Natural killer cell treated with Interleukin-12 subunit alpha and Interleukin-12 subunit beta and Interleukin-15 and Interleukin-18, amount 100 ng/mL, for 72 hours (primary cell): Measurements from ENCODE around the gene COL21A1. TPM values are rescaled to one million over a fixed set of nuclear protein-coding genes. Genes with fewer than 3 reads are reported as not detected.

Source experiments
- ATAC-seq, 2 donors: fragments of 150-1000 bp; cut with Tn5 transposase in 1 of 2; sonication (Bioruptor Pico), chemical (Tn5 transposase) in 1 of 2; 2 replicates each; pipeline ENCODE4 v1.10.0; 2021
- DNase-seq: peaks from one replicate; pipeline ENCODE4 v3.0.0; 2022; ENCODE audit warnings: low spot score
- H3K27ac Mint-ChIP-seq, 2 donors: 1 replicate in 1 of 2; 2 replicates in 1 of 2; pipeline ENCODE4 v1.8.0; 2022; ENCODE audit warnings: mixed read lengths in 2 of 2, mild to moderate bottlenecking in 1 of 2, moderate library complexity in 1 of 2
- H3K27me3 Mint-ChIP-seq, 2 donors: 1 replicate in 1 of 2; 2 replicates in 1 of 2; pipeline ENCODE4 v1.8.0; 2022; ENCODE audit warnings: mixed read lengths in 2 of 2
- H3K36me3 Mint-ChIP-seq: one replicate; pipeline ENCODE4 v1.8.0; 2022; ENCODE audit warnings: mixed read lengths
- H3K4me1 Mint-ChIP-seq, 2 donors: 1 replicate in 1 of 2; 2 replicates in 1 of 2; pipeline ENCODE4 v1.8.0; 2022; ENCODE audit warnings: low read depth in 2 of 2, mixed read lengths in 2 of 2, mild to moderate bottlenecking in 1 of 2
- H3K4me3 Mint-ChIP-seq: one replicate; pipeline ENCODE4 v1.8.0; 2022; ENCODE audit warnings: mixed read lengths
- H3K9me3 Mint-ChIP-seq: 2 replicates; pipeline ENCODE4 v1.8.0; 2022; ENCODE audit warnings: mixed read lengths
- total RNA-seq, 2 donors: library from RNA; stranded (reverse); gene quantifications; one replicate each; pipeline ENCODE4 v1.2.3, GENCODE V29; 2022

The COL21A1 gene
- total RNA-seq, 2 donors from 2014 or later, result not detected

DNA sequence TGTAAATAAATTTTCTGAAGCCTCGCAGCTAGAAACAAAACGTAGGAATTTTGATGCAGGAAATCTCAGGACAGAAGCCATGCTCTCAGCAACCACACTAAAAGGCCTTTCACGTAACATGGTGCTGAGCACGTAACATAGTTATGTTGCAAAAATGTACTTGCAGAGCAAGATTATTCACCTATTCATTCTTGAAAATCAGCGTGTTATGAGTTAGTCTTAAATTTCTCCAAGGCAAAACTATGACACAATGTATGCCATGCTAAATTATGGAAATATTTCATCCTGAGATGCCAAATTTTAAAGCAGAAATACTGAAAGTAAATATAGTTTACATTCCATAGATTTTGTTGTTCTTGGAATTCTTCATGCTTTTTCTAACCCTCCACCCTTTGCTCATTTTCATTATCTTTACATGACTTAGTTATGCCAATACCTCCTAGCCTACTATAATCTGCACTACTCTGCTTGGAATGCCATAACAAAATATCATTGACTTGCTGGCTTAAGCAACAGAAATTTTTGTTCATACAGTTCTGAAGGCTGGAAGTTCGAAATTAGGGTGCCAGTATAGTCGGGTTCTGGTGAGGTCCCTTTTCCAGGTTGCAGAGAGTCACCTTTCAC is 192.2 kb downstream of the COL21A1 start:
- no peak overlapping the region for H3K27ac Mint-ChIP-seq
- H3K4me3 Mint-ChIP-seq, result no peak overlapping the region
- no peaks in the 10 kb centered on the region for H3K27me3 Mint-ChIP-seq
- H3K36me3 Mint-ChIP-seq, result no peaks in the 10 kb centered on the region
- peaks cover 6% of the 10 kb centered on the region for H3K9me3 Mint-ChIP-seq
- DNase-seq, result no peak
- no peak for ATAC-seq
- H3K4me1 Mint-ChIP-seq, result no peaks in the 10 kb centered on the region

DNA sequence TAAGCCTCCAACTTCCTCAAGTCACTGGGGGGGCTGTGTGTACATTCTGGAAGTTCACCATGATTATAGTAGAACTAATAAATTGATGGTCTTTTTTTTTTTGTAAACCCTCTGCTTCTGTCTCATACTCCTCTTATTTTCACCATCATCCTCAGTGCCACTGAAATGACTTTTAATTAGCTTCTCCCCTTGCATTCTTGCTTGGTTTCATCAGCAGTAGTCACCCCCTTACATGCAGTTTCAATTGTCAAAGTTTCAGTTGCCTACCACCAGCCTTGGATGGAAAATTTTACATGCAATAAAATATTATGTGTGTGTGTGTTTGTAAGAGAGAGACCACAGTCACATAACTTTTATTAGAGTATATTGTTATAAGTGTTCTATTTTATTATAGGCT is 196.2 kb downstream of the COL21A1 start:
- Mint-ChIP-seq H3K9me3 (peaks cover 6% of the 10 kb centered on the region), H3K4me1 (no peaks in the 10 kb centered on the region), H3K27ac (no peak overlapping the region), H3K27me3 (no peaks in the 10 kb centered on the region), H3K36me3 (no peaks in the 10 kb centered on the region), H3K4me3 (no peak overlapping the region)
- no peak for DNase-seq
- ATAC-seq, result no peak

DNA sequence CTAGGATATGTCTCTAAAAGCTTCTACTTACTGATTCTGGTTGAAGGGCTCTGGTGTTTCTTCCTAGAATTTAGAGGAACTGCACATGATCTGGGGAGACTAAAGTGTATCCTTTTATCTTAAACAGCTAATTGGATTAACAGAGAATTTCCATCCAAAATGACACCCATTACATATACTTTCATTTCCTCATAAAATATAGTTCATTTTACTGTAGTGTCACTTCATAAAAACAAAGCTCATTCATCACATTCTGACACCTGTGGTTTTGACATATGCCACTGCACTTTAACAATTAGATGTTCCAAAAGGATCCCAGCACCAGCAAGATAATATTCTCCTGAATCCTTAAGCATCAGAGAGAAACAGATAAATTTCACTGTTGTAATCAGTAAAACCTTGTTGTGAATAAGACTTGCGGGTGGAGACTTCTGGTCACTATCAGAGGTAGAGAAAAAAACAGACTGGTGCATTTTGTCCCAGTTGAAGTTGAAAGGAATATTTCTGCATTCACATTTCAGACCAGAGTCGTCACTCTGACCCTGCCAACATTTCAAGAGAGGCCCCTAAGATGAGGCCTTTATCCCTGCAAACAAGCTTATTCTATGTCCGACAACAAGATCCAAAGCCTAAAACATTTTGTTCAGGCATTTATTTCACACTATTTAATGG is 196.7 kb downstream of the COL21A1 start:
- Mint-ChIP-seq H3K4me1 (no peaks in the 10 kb centered on the region), H3K27me3 (no peaks in the 10 kb centered on the region), H3K9me3 (peaks cover 6% of the 10 kb centered on the region), H3K4me3 (no peak overlapping the region), H3K27ac (no peak overlapping the region), H3K36me3 (no peaks in the 10 kb centered on the region)
- DNase-seq, result no peak
- no peak for ATAC-seq

DNA sequence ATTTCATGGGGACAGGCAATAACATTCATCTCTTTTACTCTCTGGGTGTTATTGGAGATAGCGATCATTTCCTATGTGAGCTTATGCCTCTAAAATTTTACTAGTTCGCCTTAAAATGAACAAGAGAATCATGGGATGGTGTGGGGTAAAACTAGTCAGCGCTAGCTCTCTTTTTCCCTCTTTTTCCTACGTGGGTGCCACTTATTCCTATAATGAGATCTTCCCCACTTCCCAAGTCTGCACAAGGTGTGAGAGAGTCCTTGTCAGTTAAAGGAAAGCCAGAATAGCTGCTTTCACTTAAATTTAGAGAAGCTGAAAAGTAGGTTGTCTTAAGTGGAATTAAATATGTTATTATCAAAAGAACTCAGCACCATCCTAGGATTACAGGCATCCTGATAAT is 198.8 kb downstream of the COL21A1 start:
- ATAC-seq (no peak), DNase-seq (no peak)
- Mint-ChIP-seq H3K4me1 (no peaks in the 10 kb centered on the region), H3K4me3 (no peak overlapping the region), H3K27ac (no peak overlapping the region), H3K9me3 (peaks cover 11% of the 10 kb centered on the region), H3K27me3 (no peaks in the 10 kb centered on the region), H3K36me3 (no peaks in the 10 kb centered on the region)

DNA sequence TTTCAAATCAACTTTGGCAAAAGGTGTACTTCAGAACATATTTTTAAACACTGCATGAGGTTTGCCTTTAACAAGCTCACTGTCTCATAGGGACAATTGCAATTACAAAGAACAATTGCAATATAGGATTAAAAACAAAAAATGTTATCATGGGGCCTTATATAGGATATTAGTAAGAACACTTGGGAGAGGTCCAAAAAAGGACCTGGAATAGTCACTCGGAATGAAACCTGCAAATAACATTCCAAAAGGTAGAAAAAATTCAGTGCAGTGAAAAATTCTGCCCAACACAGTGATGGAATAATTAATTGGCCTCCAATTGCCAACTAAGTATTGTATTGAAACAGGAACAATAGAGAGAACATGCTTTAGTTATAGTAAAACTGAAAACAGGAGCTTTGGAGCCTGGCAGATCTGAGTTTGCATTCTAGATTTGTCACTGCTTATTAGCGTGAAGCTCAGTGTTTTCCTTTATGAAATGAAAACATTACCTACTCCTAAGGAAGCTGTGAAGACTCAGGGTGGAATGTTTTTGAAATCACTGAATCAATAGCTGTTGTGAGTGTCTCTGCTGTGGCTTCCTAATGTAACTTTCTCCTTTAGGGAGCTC is 199.3 kb downstream of the COL21A1 start:
- H3K4me1 Mint-ChIP-seq, result no peaks in the 10 kb centered on the region
- ATAC-seq (no peak), DNase-seq (no peak)
- H3K9me3 Mint-ChIP-seq, result peaks cover 11% of the 10 kb centered on the region
- H3K36me3 Mint-ChIP-seq, result no peaks in the 10 kb centered on the region
- no peaks in the 10 kb centered on the region for H3K27me3 Mint-ChIP-seq
- no peak overlapping the region for H3K27ac Mint-ChIP-seq
- no peak overlapping the region for H3K4me3 Mint-ChIP-seq

DNA sequence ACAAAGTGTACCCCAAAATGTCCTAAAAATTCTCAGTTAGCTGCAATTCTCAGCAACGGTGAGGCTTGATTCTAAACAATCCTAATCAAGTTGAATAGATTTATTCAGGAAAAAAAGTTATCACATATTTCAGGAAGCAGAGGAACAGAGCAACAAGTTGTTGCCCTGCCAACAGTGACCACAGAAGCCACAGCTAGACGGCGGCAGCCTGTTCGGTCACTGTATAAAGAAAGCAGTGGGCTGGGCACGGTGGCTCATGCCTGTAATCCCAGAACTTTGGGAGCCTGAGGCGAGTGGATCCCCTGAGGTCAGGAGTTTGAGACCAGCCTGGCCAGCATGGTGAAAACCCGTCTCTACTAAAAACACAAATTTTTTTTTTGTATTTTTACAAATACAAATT is 200.8 kb downstream of the COL21A1 start:
- Mint-ChIP-seq H3K9me3 (peaks cover 7% of the 10 kb centered on the region), H3K36me3 (no peaks in the 10 kb centered on the region), H3K4me1 (no peaks in the 10 kb centered on the region), H3K27ac (no peak overlapping the region), H3K4me3 (no peak overlapping the region), H3K27me3 (no peaks in the 10 kb centered on the region)
- ATAC-seq (no peak), DNase-seq (no peak)

DNA sequence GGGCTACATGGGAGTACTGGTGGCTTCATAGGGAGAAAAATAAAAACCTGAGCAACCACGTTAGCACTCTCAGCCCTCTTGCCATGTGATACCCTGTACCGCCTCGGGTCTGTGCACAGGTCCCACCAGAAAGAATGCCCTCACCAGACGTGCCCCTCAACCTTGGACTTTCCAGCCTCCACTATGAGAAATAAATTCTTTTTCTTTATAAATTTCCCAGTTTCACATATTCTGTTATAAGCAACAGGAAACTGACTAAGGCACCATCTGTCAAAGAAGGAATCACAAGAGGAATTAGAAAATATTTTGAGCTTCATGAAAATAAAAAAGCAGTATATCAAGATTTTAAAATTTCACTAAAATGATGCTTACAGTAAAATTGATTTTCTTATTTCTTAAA is 203.6 kb downstream of the COL21A1 start:
- DNase-seq (no peak), ATAC-seq (no peak)
- Mint-ChIP-seq H3K27ac (no peak overlapping the region), H3K27me3 (no peaks in the 10 kb centered on the region), H3K9me3 (peaks cover 10% of the 10 kb centered on the region), H3K4me3 (no peak overlapping the region), H3K4me1 (no peaks in the 10 kb centered on the region), H3K36me3 (no peaks in the 10 kb centered on the region)

DNA sequence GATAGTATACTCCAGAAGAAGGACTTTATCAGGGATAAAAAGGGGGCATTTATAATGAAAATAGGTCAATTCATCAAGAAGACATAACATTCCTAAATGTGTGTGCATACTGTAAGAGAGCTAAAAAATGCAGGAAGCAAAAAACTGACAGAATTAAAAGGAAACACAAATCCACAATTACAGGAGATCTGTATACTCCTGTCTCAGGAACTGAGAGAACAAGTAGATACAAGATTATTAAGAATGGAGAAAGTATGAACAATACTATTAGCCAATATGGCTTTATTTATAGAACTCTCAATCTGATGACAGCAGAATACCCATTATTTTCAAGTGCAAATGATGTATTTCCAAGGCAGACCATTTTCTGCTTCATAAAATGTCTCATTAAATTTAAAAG is 204.3 kb downstream of the COL21A1 start:
- Mint-ChIP-seq H3K4me3 (no peak overlapping the region), H3K36me3 (peaks cover 6% of the 10 kb centered on the region), H3K9me3 (peaks cover 14% of the 10 kb centered on the region), H3K4me1 (no peaks in the 10 kb centered on the region), H3K27me3 (no peaks in the 10 kb centered on the region), H3K27ac (no peak overlapping the region)
- ATAC-seq (no peak), DNase-seq (no peak)

DNA sequence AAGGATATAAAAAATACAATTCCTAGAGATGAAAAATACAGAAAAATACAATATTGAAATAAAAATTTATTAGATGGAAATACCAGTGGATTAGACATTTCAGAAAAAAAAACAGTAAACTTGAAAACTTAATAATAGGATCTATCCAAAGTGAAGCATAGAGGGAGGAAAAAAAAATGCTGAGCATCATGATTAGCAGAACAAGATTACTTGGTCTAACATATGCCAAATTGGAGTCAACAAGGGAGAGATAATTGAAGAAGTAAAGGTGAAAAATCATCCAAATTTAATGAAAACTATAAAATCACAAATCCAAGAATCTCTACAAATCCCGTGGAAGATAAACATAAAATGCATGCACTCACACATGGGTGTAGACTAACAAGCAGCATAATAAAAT is 205.8 kb downstream of the COL21A1 start:
- Mint-ChIP-seq H3K27ac (no peak overlapping the region), H3K4me3 (no peak overlapping the region), H3K27me3 (no peaks in the 10 kb centered on the region), H3K9me3 (peaks cover 17% of the 10 kb centered on the region), H3K36me3 (peaks cover 8% of the 10 kb centered on the region), H3K4me1 (no peaks in the 10 kb centered on the region)
- DNase-seq (no peak), ATAC-seq (no peak)

DNA sequence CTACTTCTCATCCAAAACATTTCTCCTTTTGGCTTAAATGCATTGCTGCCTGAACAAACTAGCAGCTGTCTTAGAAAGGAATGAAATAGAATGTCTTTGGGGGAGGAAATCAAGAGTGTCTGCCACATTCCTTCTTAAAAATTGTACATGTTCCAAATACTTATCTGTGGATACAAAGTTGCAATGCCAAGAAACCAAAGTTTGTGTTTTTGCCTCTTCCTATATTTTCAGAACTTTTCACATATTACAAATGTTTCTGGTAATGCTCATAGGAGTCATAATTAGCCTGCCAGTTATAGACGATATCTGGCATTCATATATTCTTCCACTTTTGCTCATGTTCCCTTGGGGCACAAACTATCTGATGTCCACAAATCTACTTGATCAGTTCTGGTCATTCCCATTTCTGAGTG is 206.5 kb downstream of the COL21A1 start:
- DNase-seq, result no peak
- no peak overlapping the region for H3K27ac Mint-ChIP-seq
- H3K4me3 Mint-ChIP-seq, result no peak overlapping the region
- H3K36me3 Mint-ChIP-seq, result peaks cover 8% of the 10 kb centered on the region
- H3K4me1 Mint-ChIP-seq, result no peaks in the 10 kb centered on the region
- no peaks in the 10 kb centered on the region for H3K27me3 Mint-ChIP-seq
- ATAC-seq, result no peak
- H3K9me3 Mint-ChIP-seq, result peaks cover 19% of the 10 kb centered on the region

DNA sequence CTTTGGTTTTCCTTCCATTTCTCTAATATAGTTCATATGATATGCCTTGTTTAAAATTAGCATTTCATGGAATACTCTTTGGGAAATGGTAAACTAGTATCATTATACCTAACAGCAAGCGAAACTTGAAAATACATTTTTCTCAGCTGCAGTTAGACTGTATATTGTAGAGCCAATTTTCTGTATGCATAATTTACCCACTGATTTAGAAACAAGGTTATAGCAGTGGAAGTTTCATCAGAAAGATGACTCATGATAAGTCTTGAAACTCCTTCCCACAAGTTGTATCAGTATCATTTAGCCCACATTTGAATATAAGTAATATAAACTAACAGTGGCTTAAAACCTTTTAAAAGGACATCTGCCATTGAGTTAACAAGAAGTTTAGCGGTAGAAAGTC is 207.2 kb downstream of the COL21A1 start:
- H3K4me1 Mint-ChIP-seq, result no peaks in the 10 kb centered on the region
- H3K27ac Mint-ChIP-seq, result no peak overlapping the region
- peaks cover 8% of the 10 kb centered on the region for H3K36me3 Mint-ChIP-seq
- H3K9me3 Mint-ChIP-seq, result peaks cover 19% of the 10 kb centered on the region
- H3K4me3 Mint-ChIP-seq, result no peak overlapping the region
- DNase-seq (no peak), ATAC-seq (no peak)
- H3K27me3 Mint-ChIP-seq, result no peaks in the 10 kb centered on the region

DNA sequence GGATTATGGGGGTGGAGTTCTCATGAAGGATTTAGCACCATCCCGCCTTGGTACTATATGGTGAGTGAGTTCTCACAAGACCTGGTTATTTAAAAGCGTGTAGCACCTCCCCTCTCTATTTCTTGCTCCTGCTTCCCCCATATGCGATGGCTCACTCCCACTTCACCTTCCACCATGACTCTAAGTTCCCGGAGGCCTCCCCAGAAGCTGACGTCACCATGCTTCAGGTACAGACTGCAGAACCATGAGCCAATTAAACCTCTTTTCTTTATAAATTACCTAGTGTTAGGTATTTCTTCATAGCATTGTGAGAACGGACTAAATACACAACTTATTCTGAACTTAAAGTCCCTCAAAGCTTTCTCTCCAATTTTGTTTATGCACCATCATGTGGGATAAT is 208.6 kb downstream of the COL21A1 start:
- peaks cover 15% of the 10 kb centered on the region for H3K9me3 Mint-ChIP-seq
- ATAC-seq (no peak), DNase-seq (no peak)
- H3K27me3 Mint-ChIP-seq, result no peaks in the 10 kb centered on the region
- H3K4me3 Mint-ChIP-seq, result no peak overlapping the region
- no peak overlapping the region for H3K27ac Mint-ChIP-seq
- peaks cover 8% of the 10 kb centered on the region for H3K36me3 Mint-ChIP-seq
- no peaks in the 10 kb centered on the region for H3K4me1 Mint-ChIP-seq

DNA sequence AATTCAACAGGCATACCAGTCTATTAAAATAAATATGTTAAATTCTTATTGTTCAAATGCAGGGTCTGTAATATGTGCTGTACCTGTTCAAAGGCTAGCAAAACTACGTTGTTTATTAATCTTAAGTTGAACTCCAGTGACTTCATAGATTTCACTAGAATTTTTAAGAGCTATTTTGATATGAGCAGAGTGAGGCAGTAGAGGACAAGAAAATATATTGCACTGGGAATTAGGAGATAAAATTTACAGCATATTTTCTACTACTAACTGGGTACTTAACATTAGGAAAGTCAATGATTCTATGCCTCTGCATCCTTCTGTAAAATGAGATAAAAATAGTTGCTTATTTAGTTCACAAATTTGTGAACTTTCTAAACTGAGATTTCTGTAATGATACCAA is 209.8 kb downstream of the COL21A1 start:
- Mint-ChIP-seq H3K27ac (no peak overlapping the region), H3K36me3 (peaks cover 8% of the 10 kb centered on the region), H3K9me3 (peaks cover 12% of the 10 kb centered on the region), H3K27me3 (no peaks in the 10 kb centered on the region), H3K4me3 (no peak overlapping the region), H3K4me1 (no peaks in the 10 kb centered on the region)
- no peak for DNase-seq
- ATAC-seq, result no peak

DNA sequence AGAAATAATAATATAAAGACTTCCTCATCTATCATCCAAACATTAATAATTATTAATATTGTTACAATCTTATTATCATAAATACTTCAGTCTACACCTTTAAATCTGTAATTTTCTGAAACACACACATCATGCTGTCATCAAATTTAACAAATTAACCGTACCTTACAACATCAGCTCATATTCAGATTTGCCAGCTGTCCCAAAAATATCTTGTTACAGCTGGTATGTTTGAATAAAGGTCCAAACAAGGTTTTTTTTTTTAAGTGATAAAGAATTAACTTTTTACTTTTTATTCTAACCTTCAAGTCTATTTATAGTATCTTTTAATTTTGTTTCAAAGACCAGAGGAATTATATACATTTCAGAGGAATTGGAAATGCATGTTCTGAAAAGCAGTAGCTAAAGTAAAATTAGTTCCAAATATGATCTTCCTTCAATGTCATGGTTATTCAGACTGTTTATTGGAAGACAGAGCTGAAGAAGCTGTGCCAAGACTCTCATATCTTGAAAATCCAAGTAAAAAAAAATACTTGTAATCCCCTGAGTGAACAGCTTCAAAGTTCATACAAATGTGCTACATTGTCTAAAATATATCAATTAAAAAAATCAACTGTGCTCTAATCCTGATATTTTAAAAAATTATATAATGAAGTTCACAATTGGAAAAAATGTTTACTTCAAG is 210.3 kb downstream of the COL21A1 start:
- peaks cover 8% of the 10 kb centered on the region for H3K36me3 Mint-ChIP-seq
- H3K4me3 Mint-ChIP-seq, result no peak overlapping the region
- H3K9me3 Mint-ChIP-seq, result peaks cover 12% of the 10 kb centered on the region
- no peak overlapping the region for H3K27ac Mint-ChIP-seq
- DNase-seq (no peak), ATAC-seq (no peak)
- H3K4me1 Mint-ChIP-seq, result no peaks in the 10 kb centered on the region
- no peaks in the 10 kb centered on the region for H3K27me3 Mint-ChIP-seq
